Esophagus muscularis mucosa (tissue), 4 donors: ENCODE measurements around the gene TFB1M. TPM values are rescaled to one million over a fixed set of nuclear protein-coding genes. Genes with fewer than 3 reads are reported as not detected.
A peak's percentile ranks its signal among the peaks of the same experiment; 100 is the strongest.

ENCODE experiments used
- DNase-seq: peaks from one replicate; pipeline ENCODE4 v3.0.0-alpha.2; 2017; ENCODE audit errors: extremely low spot score
- H3K27ac ChIP-seq, 4 donors: fragments of 200-600 bp; sonication (generic); replicated peaks in 1 of 4; 1 replicate in 3 of 4; 2 replicates in 1 of 4; pipeline ENCODE4 v1.5.1; 2016 to 2019; ENCODE audit warnings: mild to moderate bottlenecking in 1 of 4
- H3K27me3 ChIP-seq, 4 donors: fragments of 200-600 bp; sonication (generic); one replicate each; pipeline versions ENCODE4 v1.5.1 to v1.6.0; 2016 to 2019
- H3K36me3 ChIP-seq, 4 donors: fragments of 200-600 bp; sonication (generic); one replicate each; pipeline ENCODE4 v1.5.1; 2016 to 2019
- H3K4me1 ChIP-seq, 4 donors: fragments of 200-600 bp; sonication (generic); one replicate each; pipeline ENCODE4 v1.5.1; 2016 to 2019
- H3K4me3 ChIP-seq, 4 donors: fragments of 200-600 bp; sonication (generic); 1 replicate in 2 of 4; 2 replicates in 2 of 4; pipeline ENCODE4 v1.5.1; 2016 to 2019; ENCODE audit warnings: mild to moderate bottlenecking in 4 of 4, moderate library complexity in 1 of 4
- H3K9me3 ChIP-seq, 4 donors: fragments of 200-600 bp; sonication (generic); 1 replicate in 3 of 4; 2 replicates in 1 of 4; pipeline ENCODE4 v1.5.1; 2016 to 2019
- CTCF ChIP-seq, 3 experiments: fragments of 200-600 bp in 2 of 3; fragments of 450-650 bp in 1 of 3; sonication (generic) in 2 of 3; IDR thresholded peaks; one replicate each; pipeline ENCODE4 v1.5.1; 2017 to 2019; ENCODE audit warnings: antibody characterized with exemption in 3 of 3, mild to moderate bottlenecking in 2 of 3, moderate library complexity in 1 of 3
- EP300 ChIP-seq: sonication (generic); formaldehyde crosslinking; IDR thresholded peaks from one replicate; pipeline ENCODE4 v1.6.1; 2017; ENCODE audit warnings: antibody characterized with exemption
- POLR2A ChIP-seq: fragments of 450-650 bp; IDR thresholded peaks from one replicate; pipeline ENCODE4 v1.6.1; 2017; ENCODE audit warnings: antibody characterized with exemption, moderate library complexity, mild to moderate bottlenecking, low read depth
- POLR2AphosphoS5 ChIP-seq, 2 donors: sonication (generic); formaldehyde crosslinking; IDR thresholded peaks; one replicate each; pipeline ENCODE4 v1.6.1; 2017; ENCODE audit warnings: antibody characterized with exemption in 2 of 2
- WGBS: methylation state at CpG from one replicate; pipeline ENCODE4 v1.1.5; 2018; 5-methylcytosine and 5-hydroxymethylcytosine counted together
- intact Hi-C: fragments of 100-400 bp; cut with DNase I; formaldehyde crosslinking; loops from one replicate; pipeline ENCODE4 v1.15.1; 2023
- total RNA-seq, 4 donors: library from RNA; depleted of rRNA; stranded (reverse); fragments of >200 nt; gene quantifications; one replicate each; pipeline versions ENCODE4 v1.1.0 to v1.2.1, GENCODE V29; 2016

Gene TFB1M
- total RNA-seq, 4 donors from 2014 or later: 6.5 to 15.4 (median 12.2) TPM

- Histone ChIP-seq H3K4me3 (no peak overlapping the region), H3K4me1 (peaks cover 8 to 13% (median 9%) of the 10 kb centered on the region in 4 donors), H3K36me3 (no peaks in the 10 kb centered on the region), H3K27me3 (no peaks in the 10 kb centered on the region), H3K9me3 (no peaks in the 10 kb centered on the region), H3K27ac (peak overlapping the region in 3 of 4 donors; percentile 2 to 56 (median 5))
- no peak for TF ChIP-seq POLR2A
- no peak for TF ChIP-seq EP300
- TF ChIP-seq CTCF (IDR thresholded peaks at IDR 0.05): no peak
- TF ChIP-seq POLR2AphosphoS5 (IDR thresholded peaks at IDR 0.05): no peak
- no peak for DNase-seq
- intact Hi-C loops: no loop called here
- WGBS: 83% methylated on average over 2 of the region's 2 CpGs
Measured at GRCh38 chr6:155267411-155267810, 46.9 kb downstream of the TFB1M start.

GRCh38 chr6:155265843-155266535 is 48.3 kb downstream of the TFB1M start:
- Histone ChIP-seq H3K36me3 (no peaks in the 10 kb centered on the region), H3K4me1 (peaks cover 0 to 7% (median 5%) of the 10 kb centered on the region in 4 donors), H3K27ac (no peak overlapping the region), H3K4me3 (no peak overlapping the region), H3K9me3 (no peaks in the 10 kb centered on the region), H3K27me3 (no peaks in the 10 kb centered on the region)
- no peak for TF ChIP-seq EP300
- TF ChIP-seq POLR2A: no peak
- TF ChIP-seq CTCF (IDR thresholded peaks at IDR 0.05): no peak
- TF ChIP-seq POLR2AphosphoS5 (IDR thresholded peaks at IDR 0.05): no peak
- WGBS: 96% methylated on average over 4 of the region's 4 CpGs
- no peak for DNase-seq
- intact Hi-C loops: no loop called here

- no peak for DNase-seq
- intact Hi-C loops: no loop called here
- peak overlapping the region in 3 of 4 donors; percentile 10 to 22 (median 19) for H3K27ac ChIP-seq
- no peaks in the 10 kb centered on the region for H3K27me3 ChIP-seq
- TF ChIP-seq CTCF (IDR thresholded peaks at IDR 0.05) (no peak), POLR2A (no peak), EP300 (no peak), POLR2AphosphoS5 (IDR thresholded peaks at IDR 0.05) (no peak)
- no peak overlapping the region for H3K4me3 ChIP-seq
- H3K9me3 ChIP-seq: no peaks in the 10 kb centered on the region
- H3K4me1 ChIP-seq: peaks cover 0 to 7% (median 5%) of the 10 kb centered on the region in 4 donors
- peaks cover 0 to 8% (median 5%) of the 10 kb centered on the region in 4 donors for H3K36me3 ChIP-seq
- 87% methylated on average over 9 of the region's 9 CpGs for WGBS
Measured at GRCh38 chr6:155264693-155265320, 49.5 kb downstream of the TFB1M start.

- DNase-seq: no peak
- Histone ChIP-seq H3K27ac (peak within 1 kb of the TSS in 3 of 4 donors; percentile 10 to 22 (median 19)), H3K4me3 (no peak within 1 kb of the TSS), H3K4me1 (peaks cover 0 to 7% (median 5%) of the 10 kb centered on the region in 4 donors), H3K27me3 (no peaks in the 10 kb centered on the region), H3K9me3 (no peaks in the 10 kb centered on the region), H3K36me3 (peaks cover 0 to 21% (median 15%) of the 10 kb centered on the region in 4 donors)
- no peak for TF ChIP-seq CTCF (IDR thresholded peaks at IDR 0.05)
- no peak for TF ChIP-seq POLR2A
- no peak for TF ChIP-seq POLR2AphosphoS5 (IDR thresholded peaks at IDR 0.05)
- no peak for TF ChIP-seq EP300
- intact Hi-C loops: no loop called here
- WGBS: 94% methylated on average over 10 of the region's 10 CpGs
Measured at GRCh38 chr6:155263373-155264063, 50.8 kb downstream of the TFB1M start, which contains the start of gene CLDN20. TSS of gene CLDN20 (plus strand) at chr6:155264013. CDS start at chr6:155275720, 11,707 bp downstream.
